GM21825 (cell line): ENCODE data around the gene CHMP1A.
"Not testable (repeated sequence)": the region's sequence is repeated elsewhere in the genome, so short reads cannot be mapped to it uniquely, and the experiment has no call there.

Source experiments
- ATAC-seq: cut with Tn5 transposase; IDR thresholded peaks from one replicate; pipeline ENCODE4 v1.9.1; 2021; ENCODE audit warnings: mild to moderate bottlenecking, moderate library complexity; ENCODE audit not compliant: unreplicated experiment

The CHMP1A gene

DNA sequence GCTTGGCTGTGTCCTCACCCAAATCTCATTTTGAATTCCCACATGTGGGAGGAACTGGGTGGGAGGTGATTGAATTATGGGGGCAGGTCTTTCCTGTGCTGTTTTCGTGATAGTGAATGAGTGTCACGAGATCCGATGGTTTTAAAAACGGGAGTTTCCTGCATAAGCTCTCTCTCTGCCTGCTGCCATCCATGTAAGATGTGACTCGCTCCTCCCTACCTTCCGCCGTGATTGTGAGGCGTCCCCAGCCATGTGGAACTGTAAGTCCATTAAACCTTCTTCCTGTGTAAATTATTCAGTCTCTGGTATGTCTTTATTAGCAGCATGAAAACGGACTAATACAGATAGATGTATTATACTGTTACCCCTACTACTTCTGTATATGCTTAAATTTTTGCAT lies 3.7 kb upstream of the CHMP1A start:
- ATAC-seq, result no peak

DNA sequence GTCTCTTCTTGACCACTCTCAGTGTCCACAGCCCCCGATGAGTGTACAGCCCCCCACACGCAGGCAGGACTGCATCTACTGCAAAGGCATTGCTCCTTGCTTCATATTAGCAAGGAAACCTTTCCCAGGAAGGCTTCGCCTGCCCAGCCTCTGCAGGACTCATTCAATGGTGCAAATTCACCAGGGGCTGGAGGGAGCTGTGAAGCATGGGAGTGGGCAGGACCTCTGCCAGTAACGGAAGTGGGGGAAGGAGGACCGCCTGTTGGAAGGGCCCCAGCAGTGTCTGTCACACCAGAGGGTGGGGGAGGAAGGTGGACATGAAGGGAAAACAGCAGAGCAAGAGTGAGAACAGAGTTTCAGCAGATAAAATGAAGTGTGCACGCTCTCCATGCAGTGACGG lies 2.6 kb upstream of the CHMP1A start:
- ATAC-seq, result no peak

DNA sequence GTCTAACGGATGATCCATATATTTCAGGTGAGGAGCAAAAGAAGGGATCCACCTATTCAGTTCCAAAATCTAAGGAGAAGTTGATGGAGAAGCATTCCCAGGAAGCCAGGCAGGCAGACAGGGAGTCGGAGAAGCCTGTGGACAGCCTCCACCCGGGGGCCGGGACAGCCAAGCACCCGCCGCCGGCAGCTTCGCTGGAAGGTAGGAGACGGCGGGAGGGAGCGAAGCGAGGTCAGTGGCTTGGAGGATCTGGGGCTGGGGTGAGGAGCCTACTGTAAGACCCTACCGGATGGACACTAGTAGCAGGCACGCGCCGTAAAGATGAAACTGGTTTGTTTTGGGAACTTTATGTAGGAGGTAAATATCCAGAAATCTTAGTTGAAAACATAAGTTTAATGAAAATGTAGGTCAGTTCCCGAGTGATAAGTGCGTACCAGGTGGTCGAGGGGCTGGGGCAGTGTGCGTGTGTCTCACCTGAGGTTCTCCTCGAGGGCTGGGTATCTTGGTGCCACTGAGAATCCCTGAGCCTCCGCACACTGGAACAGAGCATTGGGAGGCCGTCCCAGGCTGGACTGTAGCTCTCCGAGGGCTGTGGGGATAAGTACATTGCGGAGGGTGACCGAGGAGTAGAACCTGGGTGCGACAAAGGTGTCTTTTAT lies 842 bp upstream of the CHMP1A start:
- no peak for ATAC-seq

DNA sequence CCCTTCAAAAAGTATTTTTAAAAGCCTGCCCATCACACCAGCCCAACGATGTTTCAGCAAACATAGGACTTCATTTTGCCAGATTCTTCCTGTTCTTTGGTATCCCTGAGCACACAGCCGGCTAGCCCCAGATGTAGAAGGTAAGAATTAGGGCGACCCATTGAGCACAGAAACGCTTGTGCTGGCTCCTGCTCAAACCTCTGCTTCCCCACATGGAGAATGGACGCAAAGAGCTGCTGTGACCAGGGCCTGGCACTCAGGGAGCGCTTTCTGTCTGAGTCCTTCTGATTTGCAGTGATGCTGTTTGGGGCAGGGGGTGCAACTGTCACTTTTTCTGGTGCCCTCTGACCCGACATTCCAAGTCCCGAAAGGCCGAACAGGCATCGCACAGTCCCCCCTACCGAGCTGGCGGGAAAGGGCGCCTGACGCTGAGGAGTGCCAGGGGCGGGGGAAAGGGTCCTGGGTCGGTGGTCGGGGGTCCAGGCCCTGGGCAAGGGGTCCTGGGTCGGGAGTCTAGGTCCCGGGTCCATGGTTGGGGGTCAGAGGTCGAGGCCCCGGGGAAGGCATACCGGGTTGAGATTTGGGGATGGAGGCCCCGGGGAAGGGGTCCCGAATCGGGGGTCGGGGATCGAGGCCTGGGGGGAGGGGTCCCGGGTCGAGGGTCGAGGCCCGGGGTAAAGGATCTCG lies 930 bp downstream of the CHMP1A start:
- ATAC-seq, result no peak

DNA sequence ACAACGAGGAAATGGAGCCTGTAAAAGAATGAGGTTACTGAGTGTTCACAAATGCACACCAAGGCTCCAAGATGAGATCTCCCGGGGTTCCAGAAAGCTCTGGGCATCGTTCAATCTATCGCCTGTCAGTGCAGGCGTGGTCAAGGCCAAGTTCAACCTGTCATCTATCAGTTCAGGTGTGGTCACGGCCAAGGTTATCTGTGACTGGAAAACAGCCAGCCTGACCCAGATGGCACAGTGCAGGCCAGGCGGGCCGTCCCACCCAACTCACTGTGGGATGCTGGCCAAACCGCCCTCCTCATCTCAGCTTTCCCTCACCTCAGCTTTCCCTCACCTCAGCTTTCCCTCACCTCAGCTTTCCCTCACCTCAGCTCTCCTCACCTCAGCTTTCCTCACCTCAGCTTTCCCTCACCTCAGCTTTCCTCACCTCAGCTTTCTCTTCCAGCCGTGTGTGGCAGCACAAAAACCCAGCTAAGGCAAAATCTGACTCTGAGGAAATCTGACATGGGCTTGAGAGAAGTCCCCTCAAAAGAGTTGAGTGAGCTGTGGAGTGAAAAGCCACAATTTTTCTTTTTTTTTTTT lies 2.4 kb downstream of the CHMP1A start:
- no peak for ATAC-seq

DNA sequence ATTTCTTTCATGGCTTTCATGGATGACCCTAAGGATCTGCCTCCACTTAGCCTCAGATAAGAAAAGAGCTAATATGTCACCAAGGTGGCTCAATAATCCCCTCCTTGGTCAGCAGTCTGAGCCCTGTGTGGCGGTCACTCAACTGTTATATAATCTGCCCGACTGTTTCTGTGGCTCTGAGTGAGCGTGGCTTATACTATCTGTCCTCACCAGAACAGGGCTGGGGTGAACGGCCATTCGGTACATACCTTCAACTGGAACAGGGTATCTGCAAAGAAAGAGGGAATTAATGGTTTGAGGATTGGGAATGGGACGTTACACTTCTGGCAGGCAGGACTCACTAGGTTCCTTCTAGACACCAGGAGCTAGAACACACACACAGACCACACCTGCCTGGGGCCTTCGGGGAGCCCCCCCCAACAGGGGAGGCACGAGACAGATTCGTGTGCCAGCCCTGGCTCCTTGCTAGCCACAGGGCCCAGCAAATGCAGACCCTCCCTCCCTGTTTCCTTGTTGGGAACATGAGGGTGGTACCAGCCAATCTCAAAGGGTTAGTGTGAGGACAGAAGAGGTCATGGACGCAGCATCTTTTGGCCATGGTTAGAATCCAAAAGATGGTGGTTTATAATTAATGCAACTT lies 3.7 kb downstream of the CHMP1A start:
- no peak for ATAC-seq

GRCh38 chr16:89651584-89651983 lies 5.9 kb downstream of the CHMP1A start:
- no peak for ATAC-seq

DNA sequence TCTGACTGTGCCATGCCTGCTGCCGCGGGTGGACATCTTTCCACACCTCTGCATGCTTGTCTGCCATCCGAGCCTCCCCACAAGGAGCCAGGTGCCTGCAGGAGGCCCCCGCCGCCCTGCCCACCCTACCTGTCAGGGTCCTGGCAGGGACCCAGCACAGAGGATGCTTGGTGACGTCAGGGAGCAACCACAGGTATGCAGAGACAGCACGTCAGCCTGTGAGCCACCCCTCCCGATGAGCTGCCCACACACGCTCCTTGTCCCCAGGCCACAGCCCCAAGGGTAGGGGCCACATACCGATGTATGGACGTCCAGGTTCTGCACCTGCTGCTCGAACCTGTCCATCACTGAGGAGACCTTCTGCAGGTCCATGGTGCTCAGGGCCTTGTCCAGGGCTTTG lies 10.6 kb downstream of the CHMP1A start:
- ATAC-seq, result no peak

DNA sequence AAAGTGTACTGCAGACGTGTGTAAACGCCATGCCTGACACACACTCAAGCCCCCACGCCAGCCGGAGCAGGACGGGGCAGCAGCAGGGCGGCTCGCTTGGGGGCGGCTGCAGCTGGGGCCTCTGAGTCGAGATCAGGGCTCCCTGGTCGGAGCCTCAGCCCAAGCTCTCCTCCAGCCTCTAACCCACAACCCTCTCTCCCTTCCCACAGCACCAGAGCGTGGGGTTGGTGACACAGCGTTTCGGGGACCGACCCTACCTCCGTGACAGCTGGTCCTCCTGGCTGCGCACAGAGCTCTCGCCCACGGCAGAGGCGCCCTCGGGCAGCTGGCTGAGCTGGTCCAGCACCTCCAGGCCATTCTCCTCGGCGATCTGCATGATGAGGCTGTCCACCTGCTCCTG lies 11.2 kb downstream of the CHMP1A start:
- no peak for ATAC-seq

DNA sequence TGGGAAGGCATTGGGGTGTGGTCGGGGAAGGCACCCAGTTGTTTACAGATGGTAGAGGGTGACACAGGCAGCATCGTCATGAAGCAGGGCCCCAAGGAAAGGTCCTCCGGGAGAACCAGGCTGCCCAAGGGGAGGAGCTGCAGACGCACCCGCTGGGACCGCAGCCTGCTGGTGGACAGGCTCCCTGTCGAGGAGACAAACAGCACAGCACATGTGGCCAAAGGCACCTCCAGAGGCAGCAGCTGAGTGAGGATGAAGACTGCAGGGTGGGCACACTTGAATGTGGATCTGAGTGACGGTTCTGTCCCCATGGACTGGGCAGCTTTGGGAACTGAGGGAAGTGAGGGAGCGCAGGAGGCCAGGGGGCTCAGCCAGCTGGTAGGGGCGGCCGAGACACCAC lies 12.4 kb downstream of the CHMP1A start:
- ATAC-seq, result no peak

DNA sequence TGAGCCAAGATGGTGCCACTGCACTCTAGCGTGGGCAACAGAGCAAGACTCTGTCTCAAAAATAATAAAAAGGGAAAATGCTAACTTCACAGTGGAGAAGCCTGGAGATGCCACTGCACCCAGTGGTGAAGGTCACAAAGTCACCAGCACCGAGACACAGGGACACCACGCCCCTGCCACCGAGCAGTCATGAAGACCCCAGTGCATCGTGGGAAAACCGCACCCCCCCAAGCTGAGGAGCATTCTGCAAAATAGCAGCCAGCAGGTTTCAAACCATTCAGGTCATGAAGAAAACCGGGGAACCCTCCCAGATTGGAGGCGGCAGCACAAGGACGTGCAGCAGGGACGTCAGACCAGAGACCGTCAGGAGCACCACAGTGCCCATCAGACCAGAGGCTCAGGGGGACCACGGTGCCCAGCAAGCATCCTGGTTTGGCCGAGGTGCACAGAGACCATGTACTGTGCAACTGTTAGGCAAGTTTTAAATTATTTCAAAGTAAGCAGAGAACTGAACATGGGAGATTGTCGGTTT lies 13.7 kb downstream of the CHMP1A start:
- no peak for ATAC-seq

GRCh38 chr16:89642574-89642973 lies 14.9 kb downstream of the CHMP1A start:
- no peak for ATAC-seq

DNA sequence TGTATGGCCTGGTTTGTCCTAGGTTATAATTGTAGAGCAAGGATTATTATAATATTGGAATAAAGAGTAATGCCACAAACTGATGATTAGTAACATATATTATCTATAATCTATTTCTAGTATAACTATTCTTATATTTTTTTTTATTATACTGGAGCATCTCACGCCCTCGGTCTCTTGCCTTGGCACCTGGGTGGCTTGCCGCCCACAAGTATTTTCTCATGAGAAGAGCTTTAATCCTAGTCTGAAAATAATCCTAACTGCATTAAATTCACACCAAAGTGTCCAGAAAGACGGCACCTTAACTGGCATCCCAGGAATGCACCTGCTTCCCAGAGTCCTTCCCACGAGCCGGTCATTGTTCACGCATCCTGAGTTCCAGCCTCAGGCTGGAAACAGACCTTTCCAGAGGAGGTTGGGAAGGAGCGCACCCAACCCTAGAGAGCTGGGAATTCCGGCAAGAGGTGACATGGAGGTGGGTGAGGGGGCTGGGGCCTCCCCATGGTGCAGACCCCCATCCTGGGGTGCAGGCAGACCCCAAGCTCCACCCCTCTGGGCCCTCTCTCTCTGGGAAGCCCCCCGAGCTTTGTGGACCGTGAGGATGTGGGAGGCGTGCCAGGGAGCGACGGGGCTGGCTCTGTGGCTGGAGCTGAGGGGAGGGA lies 15.9 kb downstream of the CHMP1A start:
- ATAC-seq, result no peak

GRCh38 chr16:89639385-89639784 lies 18.1 kb downstream of the CHMP1A start:
- ATAC-seq, result no peak

DNA sequence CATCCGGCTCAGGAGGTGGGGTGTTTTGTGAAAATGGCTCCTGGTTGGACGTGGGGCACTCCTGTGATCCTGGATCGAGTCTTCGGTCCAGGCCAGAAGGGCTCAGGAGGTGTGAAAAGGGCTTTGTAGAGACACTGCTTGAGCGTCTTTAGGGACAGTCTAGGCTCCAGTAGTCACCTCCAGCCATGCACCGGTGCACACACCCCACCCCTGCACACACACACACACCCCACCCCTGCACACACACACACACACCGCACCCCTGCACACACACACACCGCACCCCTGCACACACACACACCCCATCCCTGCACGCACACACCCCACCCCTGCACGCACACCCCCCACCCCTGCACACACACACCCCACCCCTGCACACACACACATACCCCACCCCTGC lies 19.1 kb downstream of the CHMP1A start:
- ATAC-seq, result no peak

DNA sequence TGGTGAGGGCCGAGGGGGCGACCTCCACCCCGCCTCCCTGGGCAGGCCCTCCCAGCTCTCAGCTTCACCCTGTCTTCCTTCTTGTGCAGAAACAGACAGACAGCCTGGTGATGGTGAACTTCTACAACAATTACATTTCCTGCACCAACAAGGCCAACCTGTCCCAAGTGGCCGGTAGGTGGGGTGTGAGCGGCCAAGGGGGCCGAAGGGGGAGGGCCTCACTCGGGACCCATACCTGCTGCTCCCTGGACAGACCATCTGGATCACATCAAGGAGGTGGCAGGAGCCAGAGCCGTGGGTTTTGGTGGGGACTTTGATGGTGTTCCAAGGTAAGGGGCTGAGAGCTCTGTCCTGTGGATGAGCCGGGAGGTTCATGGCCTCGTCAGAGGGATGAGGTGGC lies 20.1 kb downstream of the CHMP1A start:
- no peak for ATAC-seq

- no peak for ATAC-seq
Observed at GRCh38 chr16:89636663-89637062, 20.8 kb downstream of the CHMP1A start.

DNA sequence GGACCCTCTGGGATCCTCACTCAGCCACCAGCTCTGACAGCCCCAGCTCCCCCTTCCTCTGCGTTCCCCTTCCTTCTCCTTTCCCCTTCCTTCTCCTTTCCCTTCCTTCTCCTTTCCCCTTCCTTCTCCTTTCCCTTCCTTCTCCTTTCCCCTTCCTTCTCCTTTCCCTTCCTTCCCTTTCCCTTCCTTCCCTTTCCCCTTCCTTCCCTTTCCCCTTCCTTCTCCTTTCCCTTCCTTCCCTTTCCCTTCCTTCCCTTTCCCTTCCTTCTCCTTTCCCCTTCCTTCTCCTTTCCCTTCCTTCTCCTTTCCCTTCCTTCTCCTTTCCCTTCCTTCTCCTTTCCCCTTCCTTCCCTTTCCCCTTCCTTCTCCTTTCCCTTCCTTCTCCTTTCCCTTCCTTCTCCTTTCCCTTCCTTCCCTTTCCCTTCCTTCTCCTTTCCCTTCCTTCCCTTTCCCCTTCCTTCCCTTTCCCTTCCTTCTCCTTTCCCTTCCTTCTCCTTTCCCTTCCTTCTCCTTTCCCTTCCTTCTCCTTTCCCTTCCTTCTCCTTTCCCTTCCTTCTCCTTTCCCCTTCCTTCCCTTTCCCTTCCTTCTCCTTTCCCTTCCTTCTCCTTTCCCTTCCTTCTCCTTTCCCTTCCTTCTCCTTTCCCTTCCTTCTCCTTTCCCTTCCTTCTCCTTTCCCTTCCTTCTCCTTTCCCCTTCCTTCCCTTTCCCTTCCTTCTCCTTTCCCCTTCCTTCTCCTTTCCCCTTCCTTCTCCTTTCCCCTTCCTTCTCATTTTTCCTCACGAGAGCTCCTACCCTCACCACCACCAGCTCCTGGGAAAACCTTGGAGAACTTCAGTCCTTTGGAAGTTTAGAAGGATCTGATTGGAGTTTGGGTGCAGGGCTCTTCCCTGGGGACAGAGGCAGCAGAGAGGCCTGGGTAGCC lies 22.8 kb downstream of the CHMP1A start:
- ATAC-seq, result not testable (repeated sequence)

DNA sequence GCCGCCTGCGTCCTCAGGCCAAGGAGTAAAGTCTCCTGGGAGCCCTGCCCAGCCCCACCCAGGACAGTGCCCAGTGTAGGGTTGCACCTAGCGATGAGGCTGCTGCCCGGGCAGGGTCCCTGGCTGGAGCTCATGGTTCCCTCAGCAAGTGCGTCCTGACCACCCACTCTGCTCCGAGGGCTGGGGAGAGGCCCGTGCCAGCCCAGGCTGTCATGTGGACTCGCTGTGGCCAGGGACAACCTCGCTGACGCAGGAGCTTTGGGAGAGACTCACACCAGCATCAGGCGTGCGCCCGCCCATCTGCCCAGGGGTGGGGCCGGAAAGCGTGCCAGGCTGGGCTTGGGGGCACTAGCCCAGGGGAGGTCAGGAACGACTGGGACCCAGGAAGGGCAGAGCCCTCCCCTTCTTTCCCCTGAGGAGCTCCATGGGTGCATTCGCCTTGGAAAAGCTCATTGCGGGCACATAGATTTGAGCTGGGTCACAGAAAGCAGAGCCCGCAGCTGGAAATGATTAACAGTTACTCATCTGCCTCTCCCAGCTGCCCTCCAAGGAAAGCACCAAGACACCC lies 24.4 kb downstream of the CHMP1A start:
- ATAC-seq, result no peak
